ENCODE results near the gene PEX26. TPM values are rescaled to one million over a fixed set of nuclear protein-coding genes. Genes with fewer than 3 reads are reported as not detected.
"Not testable (repeated sequence)": the region's sequence is repeated elsewhere in the genome, so short reads cannot be mapped to it uniquely, and the experiment has no call there.

Gene PEX26
- total RNA-seq, 1 experiment from 2014 or later: 21.9 TPM

GRCh38 chr22:18034076-18034475 lies 43.7 kb upstream of the PEX26 start:
- ATAC-seq: no peak
- Histone ChIP-seq H3K4me1 (ENCODE audit: control insufficient read depth, insufficient read depth, low read length) (no peaks in the 10 kb centered on the region), H3K36me3 (ENCODE audit: control insufficient read depth, insufficient read depth, low read length) (no peaks in the 10 kb centered on the region), H3K4me3 (ENCODE audit: low read depth in 2 of 2, low read length in 2 of 2) (no peak overlapping the region), H3K27ac (ENCODE audit: low read length) (no peak overlapping the region), H3K27me3 (ENCODE audit: control insufficient read depth, insufficient read depth, low read length) (no peaks in the 10 kb centered on the region), H3K9me3 (ENCODE audit: control insufficient read depth, insufficient read depth, low read depth, low read length) (no peaks in the 10 kb centered on the region)
- DNase-seq (ENCODE audit: low read depth, low spot score): no peak
- POLR2A ChIA-PET: interaction anchor here (0.6 kb wide), 1 partner anchor 109 kb away, joined by 4 read pairs; no protein-coding TSS in a partner anchor
- TF ChIP-seq SIN3A (IDR thresholded peaks at IDR 0.05; ENCODE audit: borderline replicate concordance, insufficient read depth, low read depth, low read length): no peak
- no peak for TF ChIP-seq REST (IDR thresholded peaks at IDR 0.05; ENCODE audit: insufficient read depth in 1 of 2, low read depth in 2 of 2, low read length in 1 of 2)
- TF ChIP-seq POLR2AphosphoS5 (IDR thresholded peaks at IDR 0.05; ENCODE audit: low read depth, low read length): no peak
- no peak for TF ChIP-seq CTCF (IDR thresholded peaks at IDR 0.05)
- TF ChIP-seq TCF7L2 (IDR thresholded peaks at IDR 0.05; ENCODE audit: low read depth, low read length): no peak
- no TSS peak for BruUV-seq (replicated peaks)
- intact Hi-C loops (cut with micrococcal nuclease; ENCODE audit: unreplicated experiment): no loop called here
- in situ Hi-C loops (cut with HindIII; ENCODE audit: low pct_unique_long_range_greater_than_20kb, low sequenced_read_pairs): no loop called here
- CTCF ChIA-PET: no interaction called here

- DNase-seq (ENCODE audit: low read depth, low spot score): no peak
- Histone ChIP-seq H3K4me1 (ENCODE audit: control insufficient read depth, insufficient read depth, low read length) (no peaks in the 10 kb centered on the region), H3K9me3 (ENCODE audit: control insufficient read depth, insufficient read depth, low read depth, low read length) (no peaks in the 10 kb centered on the region), H3K27me3 (ENCODE audit: control insufficient read depth, insufficient read depth, low read length) (no peaks in the 10 kb centered on the region), H3K36me3 (ENCODE audit: control insufficient read depth, insufficient read depth, low read length) (no peaks in the 10 kb centered on the region), H3K4me3 (ENCODE audit: low read depth in 2 of 2, low read length in 2 of 2) (no peak overlapping the region), H3K27ac (ENCODE audit: low read length) (no peak overlapping the region)
- no peak for ATAC-seq
- POLR2A ChIA-PET: no interaction called here
- in situ Hi-C loops (cut with HindIII; ENCODE audit: low pct_unique_long_range_greater_than_20kb, low sequenced_read_pairs) (no loop called here), intact Hi-C loops (cut with micrococcal nuclease; ENCODE audit: unreplicated experiment) (no loop called here)
- TF ChIP-seq SIN3A (IDR thresholded peaks at IDR 0.05; ENCODE audit: borderline replicate concordance, insufficient read depth, low read depth, low read length) (no peak), REST (IDR thresholded peaks at IDR 0.05; ENCODE audit: insufficient read depth in 1 of 2, low read depth in 2 of 2, low read length in 1 of 2) (no peak), POLR2AphosphoS5 (IDR thresholded peaks at IDR 0.05; ENCODE audit: low read depth, low read length) (no peak), TCF7L2 (IDR thresholded peaks at IDR 0.05; ENCODE audit: low read depth, low read length) (no peak), CTCF (IDR thresholded peaks at IDR 0.05) (no peak)
- CTCF ChIA-PET: no interaction called here
- BruUV-seq (replicated peaks): no TSS peak
Observed at GRCh38 chr22:18035751-18036150, 42.0 kb upstream of the PEX26 start.

- H3K36me3 ChIP-seq (ENCODE audit: control insufficient read depth, insufficient read depth, low read length); BruUV-seq (replicated peaks); H3K4me1 ChIP-seq (ENCODE audit: control insufficient read depth, insufficient read depth, low read length); ATAC-seq; in situ Hi-C loops (cut with HindIII; ENCODE audit: low pct_unique_long_range_greater_than_20kb, low sequenced_read_pairs); DNase-seq (ENCODE audit: low read depth, low spot score); POLR2A ChIA-PET; H3K9me3 ChIP-seq (ENCODE audit: control insufficient read depth, insufficient read depth, low read depth, low read length); H3K4me3 ChIP-seq (ENCODE audit: low read depth in 2 of 2, low read length in 2 of 2); H3K27me3 ChIP-seq (ENCODE audit: control insufficient read depth, insufficient read depth, low read length); intact Hi-C loops (cut with micrococcal nuclease; ENCODE audit: unreplicated experiment); CTCF ChIA-PET; H3K27ac ChIP-seq (ENCODE audit: low read length): not testable (repeated sequence)
Observed at GRCh38 chr22:18040898-18041297, 36.9 kb upstream of the PEX26 start.
